ENCODE results near the gene WWP2.

DNA sequence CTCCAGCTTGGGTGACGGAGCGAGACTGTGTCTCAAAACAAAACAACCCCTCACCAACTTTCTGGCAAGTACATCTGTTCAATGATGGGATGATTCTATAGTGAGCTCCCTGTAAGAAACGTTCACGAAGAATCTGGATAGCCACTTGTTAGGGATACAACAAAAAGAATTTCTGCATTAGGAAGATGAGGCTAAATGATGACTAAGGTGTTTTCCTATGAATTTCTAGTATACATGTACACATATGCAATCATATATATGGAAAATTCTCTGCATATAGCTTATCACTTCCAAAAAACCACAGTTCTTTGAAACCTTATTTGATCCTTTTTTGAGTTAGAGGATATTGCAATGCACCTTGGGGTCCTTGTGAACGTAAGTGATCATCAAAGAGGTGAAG is 124.6 kb downstream of the WWP2 start:
- TF ChIP-seq, protein P1, sequence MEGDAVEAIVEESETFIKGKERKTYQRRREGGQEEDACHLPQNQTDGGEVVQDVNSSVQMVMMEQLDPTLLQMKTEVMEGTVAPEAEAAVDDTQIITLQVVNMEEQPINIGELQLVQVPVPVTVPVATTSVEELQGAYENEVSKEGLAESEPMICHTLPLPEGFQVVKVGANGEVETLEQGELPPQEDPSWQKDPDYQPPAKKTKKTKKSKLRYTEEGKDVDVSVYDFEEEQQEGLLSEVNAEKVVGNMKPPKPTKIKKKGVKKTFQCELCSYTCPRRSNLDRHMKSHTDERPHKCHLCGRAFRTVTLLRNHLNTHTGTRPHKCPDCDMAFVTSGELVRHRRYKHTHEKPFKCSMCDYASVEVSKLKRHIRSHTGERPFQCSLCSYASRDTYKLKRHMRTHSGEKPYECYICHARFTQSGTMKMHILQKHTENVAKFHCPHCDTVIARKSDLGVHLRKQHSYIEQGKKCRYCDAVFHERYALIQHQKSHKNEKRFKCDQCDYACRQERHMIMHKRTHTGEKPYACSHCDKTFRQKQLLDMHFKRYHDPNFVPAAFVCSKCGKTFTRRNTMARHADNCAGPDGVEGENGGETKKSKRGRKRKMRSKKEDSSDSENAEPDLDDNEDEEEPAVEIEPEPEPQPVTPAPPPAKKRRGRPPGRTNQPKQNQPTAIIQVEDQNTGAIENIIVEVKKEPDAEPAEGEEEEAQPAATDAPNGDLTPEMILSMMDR (conservative IDR thresholded peaks at IDR 0.05), result no peak
- no peak for TF ChIP-seq EZH2 (IDR thresholded peaks at IDR 0.05; ENCODE audit: low read depth)
